Measurements from ENCODE around the gene PRR3. TPM values are rescaled to one million over a fixed set of nuclear protein-coding genes. Genes with fewer than 3 reads are reported as not detected.
"Not testable (repeated sequence)": the region's sequence is repeated elsewhere in the genome, so short reads cannot be mapped to it uniquely, and the experiment has no call there.

Gene PRR3
- total RNA-seq, 1 donor from 2014 or later, result 11.0 TPM

- Histone ChIP-seq H3K9me3 (ENCODE audit: insufficient read depth, low read depth, low read length) (no peaks in the 10 kb centered on the region), H3K9ac (ENCODE audit: low read length) (peak overlapping the region; percentile 13), H2AFZ (ENCODE audit: low read depth, low read length) (no peak overlapping the region), H3K27me3 (ENCODE audit: insufficient read depth, low read length) (no peaks in the 10 kb centered on the region), H3K4me1 (ENCODE audit: insufficient read depth, low read length) (peaks cover 9% of the 10 kb centered on the region), H3K4me2 (ENCODE audit: low read length) (peak overlapping the region; percentile 15), H3K36me3 (ENCODE audit: insufficient read depth, low read length) (peaks cover 58% of the 10 kb centered on the region), H4K20me1 (ENCODE audit: insufficient read depth, low read length) (peaks cover 32% of the 10 kb centered on the region), H3K4me3 (ENCODE audit: insufficient read depth, low read depth, low read length) (no peak overlapping the region), H3K79me2 (ENCODE audit: insufficient read depth, low read length) (peaks cover 25% of the 10 kb centered on the region), H3K27ac (ENCODE audit: low read depth, low read length) (peak overlapping the region; percentile 17)
- H3K27me3 Mint-ChIP-seq (ENCODE audit: low read depth, unreplicated experiment), result no peaks in the 10 kb centered on the region
- FAIRE-seq (no peak), DNase-seq (ENCODE audit: low read depth) (peak; percentile 41)
- no peak for TF ChIP-seq CTCF (IDR thresholded peaks at IDR 0.05; ENCODE audit: insufficient read depth, low read depth, low read length)
- TF ChIP-seq EZH2 (IDR thresholded peaks at IDR 0.05; ENCODE audit: insufficient read depth, low read length), result no peak
- H3K36me3 Mint-ChIP-seq (ENCODE audit: low read depth, unreplicated experiment), result peaks cover 22% of the 10 kb centered on the region
- peak overlapping the region; percentile 62 for H3K4me3 Mint-ChIP-seq (ENCODE audit: unreplicated experiment)
- H3K4me1 Mint-ChIP-seq (ENCODE audit: low read depth, unreplicated experiment), result peaks cover 22% of the 10 kb centered on the region
- H3K27ac Mint-ChIP-seq (ENCODE audit: unreplicated experiment), result peak overlapping the region; percentile 89
- peaks cover 2% of the 10 kb centered on the region for H3K9me3 Mint-ChIP-seq (ENCODE audit: unreplicated experiment)
These were observed 33.9 kb downstream of the PRR3 start for GRCh38 chr6:30591008-30591407.

GRCh38 chr6:30592287-30592686, 35.2 kb downstream of the PRR3 start:
- H3K4me1 ChIP-seq (ENCODE audit: insufficient read depth, low read length), result peaks cover 9% of the 10 kb centered on the region
- no peaks in the 10 kb centered on the region for H3K9me3 ChIP-seq (ENCODE audit: insufficient read depth, low read depth, low read length)
- H3K36me3 ChIP-seq (ENCODE audit: insufficient read depth, low read length), result peaks cover 49% of the 10 kb centered on the region
- peaks cover 25% of the 10 kb centered on the region for H3K79me2 ChIP-seq (ENCODE audit: insufficient read depth, low read length)
- H3K27ac ChIP-seq (ENCODE audit: low read depth, low read length), result no peak overlapping the region
- FAIRE-seq, result no peak
- H3K36me3 Mint-ChIP-seq (ENCODE audit: low read depth, unreplicated experiment), result peaks cover 25% of the 10 kb centered on the region
- peaks cover 32% of the 10 kb centered on the region for H4K20me1 ChIP-seq (ENCODE audit: insufficient read depth, low read length)
- no peak overlapping the region for H3K4me3 ChIP-seq (ENCODE audit: insufficient read depth, low read depth, low read length)
- no peaks in the 10 kb centered on the region for H3K27me3 Mint-ChIP-seq (ENCODE audit: low read depth, unreplicated experiment)
- no peak overlapping the region for H3K9ac ChIP-seq (ENCODE audit: low read length)
- no peak overlapping the region for H3K4me3 Mint-ChIP-seq (ENCODE audit: unreplicated experiment)
- no peak for TF ChIP-seq CTCF (IDR thresholded peaks at IDR 0.05; ENCODE audit: insufficient read depth, low read depth, low read length)
- no peak for TF ChIP-seq EZH2 (IDR thresholded peaks at IDR 0.05; ENCODE audit: insufficient read depth, low read length)
- DNase-seq (ENCODE audit: low read depth), result no peak
- H3K27ac Mint-ChIP-seq (ENCODE audit: unreplicated experiment), result peak overlapping the region; percentile 19
- H3K4me2 ChIP-seq (ENCODE audit: low read length), result no peak overlapping the region
- H3K4me1 Mint-ChIP-seq (ENCODE audit: low read depth, unreplicated experiment), result peaks cover 22% of the 10 kb centered on the region
- H3K9me3 Mint-ChIP-seq (ENCODE audit: unreplicated experiment), result peaks cover 2% of the 10 kb centered on the region
- H2AFZ ChIP-seq (ENCODE audit: low read depth, low read length), result no peak overlapping the region
- H3K27me3 ChIP-seq (ENCODE audit: insufficient read depth, low read length), result no peaks in the 10 kb centered on the region

GRCh38 chr6:30597315-30598144, 40.4 kb downstream of the PRR3 start:
- H3K4me2 ChIP-seq (ENCODE audit: low read length); H3K27me3 Mint-ChIP-seq (ENCODE audit: low read depth, unreplicated experiment); H3K27ac ChIP-seq (ENCODE audit: low read depth, low read length); H3K79me2 ChIP-seq (ENCODE audit: insufficient read depth, low read length); FAIRE-seq; H3K4me3 Mint-ChIP-seq (ENCODE audit: unreplicated experiment); H3K4me3 ChIP-seq (ENCODE audit: insufficient read depth, low read depth, low read length); H3K9me3 Mint-ChIP-seq (ENCODE audit: unreplicated experiment); H2AFZ ChIP-seq (ENCODE audit: low read depth, low read length); H3K9ac ChIP-seq (ENCODE audit: low read length); H3K4me1 Mint-ChIP-seq (ENCODE audit: low read depth, unreplicated experiment); H3K27me3 ChIP-seq (ENCODE audit: insufficient read depth, low read length); H3K4me1 ChIP-seq (ENCODE audit: insufficient read depth, low read length); H3K9me3 ChIP-seq (ENCODE audit: insufficient read depth, low read depth, low read length): not testable (repeated sequence)
- peak overlapping the region; percentile 82 for H3K27ac Mint-ChIP-seq (ENCODE audit: unreplicated experiment)
- Histone ChIP-seq H4K20me1 (ENCODE audit: insufficient read depth, low read length) (peaks cover 41% of the 10 kb centered on the region), H3K36me3 (ENCODE audit: insufficient read depth, low read length) (peaks cover 24% of the 10 kb centered on the region)
- H3K36me3 Mint-ChIP-seq (ENCODE audit: low read depth, unreplicated experiment), result peaks cover 15% of the 10 kb centered on the region
- DNase-seq (ENCODE audit: low read depth), result peak; percentile 57
- peak; percentile 81 for TF ChIP-seq CTCF (IDR thresholded peaks at IDR 0.05; ENCODE audit: insufficient read depth, low read depth, low read length)

Measured in astrocyte (in vitro differentiated cells and primary cell).